HG02973 (cell line): ENCODE measurements around the gene TOR1B.
A peak's percentile ranks its signal among the peaks of the same experiment; 100 is the strongest.

Experiments
- ATAC-seq: cut with Tn5 transposase; IDR thresholded peaks from one replicate; pipeline ENCODE4 v1.9.1; 2021; ENCODE audit warnings: moderate library complexity; ENCODE audit not compliant: unreplicated experiment

Gene TOR1B

DNA sequence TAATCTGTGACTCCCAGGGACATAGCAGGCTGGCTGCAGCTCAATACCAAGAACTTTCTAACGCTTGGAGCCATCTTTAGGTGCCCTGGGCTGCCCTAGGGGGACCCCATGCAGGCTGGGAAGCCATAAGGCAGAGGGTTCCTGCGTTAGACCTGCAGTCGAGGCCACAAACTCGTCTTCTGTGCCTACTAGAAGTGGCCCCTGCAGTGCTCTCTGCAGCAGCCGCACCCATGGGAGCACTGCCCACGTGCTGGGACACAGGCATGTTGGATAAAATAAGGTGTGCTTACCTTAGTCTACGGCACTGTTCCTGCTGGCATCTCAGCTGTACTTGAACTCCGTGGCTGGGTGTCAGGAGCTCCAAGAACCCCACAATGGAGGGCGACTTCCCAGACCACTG is 9.4 kb downstream of the TOR1B start:
- ATAC-seq = no peak

DNA sequence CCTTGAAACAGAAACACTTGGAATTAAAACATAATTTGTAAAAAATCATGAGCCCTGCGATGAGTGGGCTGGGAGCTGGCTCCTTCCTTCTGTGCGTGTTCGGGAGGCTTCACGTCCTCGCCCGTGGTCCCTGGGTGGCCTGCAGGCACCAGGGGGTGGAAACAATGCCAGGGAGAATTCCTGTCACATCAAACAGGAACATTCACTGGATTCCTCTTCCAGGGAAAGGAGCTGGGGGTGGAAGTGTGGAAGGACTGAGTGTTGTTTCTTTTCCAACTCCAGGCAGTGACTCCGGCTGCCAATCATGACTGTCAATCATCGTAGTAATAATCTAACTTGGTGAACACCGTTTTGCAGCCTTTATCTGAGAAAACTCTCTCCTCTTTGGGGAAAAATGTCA is 10.7 kb downstream of the TOR1B start:
- ATAC-seq = no peak

DNA sequence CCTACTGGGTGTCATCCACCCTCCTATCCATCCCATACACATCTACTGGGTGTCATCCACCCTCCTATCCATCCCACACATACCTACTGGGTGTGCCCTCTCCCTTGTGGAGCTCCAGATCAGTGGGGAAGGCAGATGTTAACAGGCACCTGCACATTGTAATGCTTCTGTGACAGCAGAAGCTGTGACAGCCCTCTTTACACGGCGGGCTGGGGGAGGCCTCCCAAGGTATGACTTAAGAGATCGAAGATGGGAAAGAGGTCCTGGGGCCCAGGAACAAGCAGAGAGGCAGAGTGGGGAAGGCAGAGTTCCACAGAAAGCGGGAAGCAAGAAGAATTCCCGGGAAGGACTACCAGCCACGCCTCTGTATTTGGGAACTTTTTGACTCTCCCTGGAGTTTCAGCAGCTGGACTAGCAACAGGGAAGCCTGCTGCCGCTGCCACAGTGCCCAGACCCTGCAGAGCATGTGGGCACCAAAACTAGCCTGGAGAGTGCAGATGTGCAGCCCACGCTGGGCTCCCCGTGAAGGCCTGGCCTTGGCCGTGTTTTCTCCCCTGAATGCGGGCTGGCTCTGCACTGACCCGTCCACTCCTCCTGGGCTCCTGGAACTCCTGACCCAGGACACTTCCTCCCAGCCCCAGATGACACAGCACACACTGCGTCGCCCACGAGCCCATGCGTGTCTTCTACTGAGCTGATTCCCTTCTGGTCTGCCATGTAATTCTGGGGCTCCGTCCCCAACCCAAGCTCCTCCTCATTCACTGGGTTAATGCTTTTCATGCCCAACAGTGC is 11.6 kb downstream of the TOR1B start:
- ATAC-seq = no peak

DNA sequence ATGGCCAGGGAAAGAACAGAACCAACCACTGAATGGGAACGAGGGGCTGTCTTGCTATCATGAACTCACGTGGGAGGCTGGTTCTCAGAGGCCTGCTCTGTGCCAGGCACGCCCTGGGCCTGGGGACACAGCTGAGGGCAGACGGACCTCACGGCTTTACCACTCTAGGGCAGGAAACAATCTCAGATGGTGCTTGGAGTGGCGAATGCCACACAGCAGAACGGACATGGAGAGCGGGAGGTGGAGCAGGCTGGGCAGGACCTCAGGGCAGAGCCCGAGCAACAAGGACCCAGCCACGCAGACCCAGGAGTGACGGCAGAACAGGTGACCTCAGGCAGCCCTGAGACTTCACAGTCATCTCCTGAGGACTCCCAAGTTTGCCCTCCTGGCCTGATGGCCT is 12.3 kb downstream of the TOR1B start:
- no peak for ATAC-seq

DNA sequence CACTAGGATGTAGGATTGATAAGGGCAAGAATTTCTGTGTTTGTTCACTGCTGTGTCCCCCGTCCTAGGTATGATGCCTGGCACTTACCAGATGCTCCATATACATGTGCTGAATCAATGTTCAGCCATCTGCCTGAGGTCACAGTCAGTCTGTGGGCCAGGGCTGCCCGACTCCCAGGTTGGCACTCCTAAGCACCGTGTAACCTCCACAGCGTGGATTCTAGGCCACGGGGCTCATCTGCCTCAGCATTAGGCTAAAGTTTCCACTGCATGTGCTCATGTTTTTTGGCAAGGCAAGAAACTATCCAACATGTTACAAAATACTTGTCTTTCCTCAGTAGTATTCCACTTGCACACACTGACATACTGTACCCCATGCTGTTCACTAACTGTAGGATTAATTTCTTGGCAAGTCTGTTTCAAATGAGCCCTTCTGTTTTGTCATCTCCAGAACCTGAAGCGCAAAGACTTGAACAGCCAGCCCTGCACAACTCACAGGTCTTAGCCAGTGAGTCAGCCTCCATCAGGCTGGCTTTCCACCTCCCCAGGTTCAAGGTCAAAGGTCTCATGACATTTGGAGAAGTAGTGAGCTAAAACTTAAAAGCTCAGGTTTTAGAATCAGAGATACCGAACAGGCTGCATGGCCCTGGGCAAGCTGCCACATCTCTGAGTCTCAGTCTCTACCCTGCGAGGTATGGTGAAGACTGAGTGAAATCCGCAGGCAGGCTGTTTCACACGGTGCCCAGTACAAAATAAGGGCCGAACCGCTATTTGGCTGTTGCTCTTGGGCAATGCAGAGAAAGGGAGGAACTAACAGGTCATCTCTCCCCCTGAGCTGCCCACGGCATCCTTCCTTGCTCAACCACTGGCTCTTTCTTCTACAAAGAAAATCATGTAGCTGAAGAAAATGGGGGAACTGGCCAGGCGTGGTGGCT is 13.8 kb downstream of the TOR1B start:
- no peak for ATAC-seq

DNA sequence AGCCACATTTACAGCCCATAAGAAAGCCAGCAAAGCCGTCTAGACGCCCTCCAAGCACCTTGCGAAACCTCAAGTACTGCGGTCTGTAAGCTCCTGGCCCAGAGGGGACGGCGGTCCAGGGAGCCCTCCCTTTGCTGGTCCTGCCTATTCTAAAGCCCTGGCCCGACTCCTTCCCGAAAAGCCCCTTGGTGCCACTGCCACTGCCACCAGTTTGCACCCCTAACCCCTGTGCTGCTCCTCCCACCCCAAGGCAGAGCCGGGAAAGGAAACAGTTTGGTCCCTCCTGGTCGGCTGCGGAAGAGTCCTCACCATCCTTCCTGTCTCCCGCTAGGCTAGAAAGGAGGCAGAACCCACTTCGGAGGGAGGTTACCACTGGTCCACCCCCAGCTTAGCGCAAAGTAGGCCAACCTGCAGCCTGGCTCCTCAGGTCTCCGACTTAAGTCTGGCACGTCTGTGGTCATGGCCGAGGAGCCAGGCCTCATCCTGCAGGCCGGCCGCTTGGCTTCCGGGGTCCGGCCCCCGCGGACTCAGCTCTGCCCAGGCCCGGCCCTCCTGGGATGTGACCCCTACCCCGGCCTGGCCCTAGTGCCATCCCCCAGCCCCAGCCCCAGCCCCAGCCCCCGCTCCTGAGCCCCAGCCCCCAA is 20.0 kb downstream of the TOR1B start:
- no peak for ATAC-seq

DNA sequence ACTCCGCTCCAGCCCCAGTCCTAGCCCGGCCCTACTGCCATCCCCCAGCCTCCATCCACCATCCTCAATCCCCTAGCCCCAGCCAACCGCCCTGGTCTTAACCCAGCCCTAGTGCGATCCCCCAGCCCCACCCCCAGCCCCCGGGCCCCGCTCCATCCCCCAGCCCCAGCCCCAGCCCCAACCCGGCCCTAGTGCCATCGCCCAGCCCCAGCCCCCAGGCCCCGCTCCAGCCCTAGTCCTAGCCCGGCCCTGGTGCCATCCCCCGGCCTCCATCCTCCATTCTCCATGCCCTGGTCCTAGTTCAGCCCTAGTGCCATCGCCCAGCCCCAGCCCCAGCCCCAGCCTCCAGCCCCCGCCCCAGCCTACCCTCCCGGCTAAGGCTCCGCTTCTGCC is 20.6 kb downstream of the TOR1B start:
- ATAC-seq = peak; percentile 7

DNA sequence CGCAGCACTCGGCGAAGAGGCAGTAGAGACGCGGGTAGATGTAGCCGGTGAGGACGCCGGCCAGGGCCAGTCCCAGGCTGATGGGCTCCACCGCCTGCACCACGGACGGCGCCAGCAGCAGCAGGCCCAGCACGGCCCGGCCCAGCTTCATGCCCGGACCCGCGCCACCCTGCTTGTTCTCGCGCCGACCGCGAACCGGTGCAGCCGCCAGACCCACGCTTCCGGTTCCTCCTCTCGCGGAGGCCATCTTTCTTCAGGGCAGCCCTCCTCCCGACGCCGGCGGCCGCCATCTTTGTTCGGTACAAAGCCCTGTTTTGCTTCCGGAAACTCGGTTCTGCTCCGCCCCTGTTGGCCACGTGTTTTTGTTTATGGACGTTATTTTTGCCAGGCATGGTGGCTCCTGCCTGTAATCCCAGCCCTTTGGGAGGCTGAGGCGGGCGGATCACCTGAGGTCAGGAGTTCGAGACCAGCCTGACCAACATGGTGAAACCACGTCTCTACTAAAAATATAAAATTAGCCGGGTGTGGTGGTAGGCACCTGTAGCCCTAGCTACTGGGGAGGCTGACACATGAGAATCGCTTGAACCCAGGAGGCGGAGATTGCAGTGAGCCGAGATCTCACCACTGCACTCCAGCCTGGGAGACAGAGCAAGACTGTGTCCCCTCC is 21.1 kb downstream of the TOR1B start, which contains the start of gene TOR1A:
TOR1A (minus strand) TSS at position 202 of the 667 bp plus-strand sequence; CDS start at position 151, 51 bp downstream.
- peak; percentile 87 for ATAC-seq

DNA sequence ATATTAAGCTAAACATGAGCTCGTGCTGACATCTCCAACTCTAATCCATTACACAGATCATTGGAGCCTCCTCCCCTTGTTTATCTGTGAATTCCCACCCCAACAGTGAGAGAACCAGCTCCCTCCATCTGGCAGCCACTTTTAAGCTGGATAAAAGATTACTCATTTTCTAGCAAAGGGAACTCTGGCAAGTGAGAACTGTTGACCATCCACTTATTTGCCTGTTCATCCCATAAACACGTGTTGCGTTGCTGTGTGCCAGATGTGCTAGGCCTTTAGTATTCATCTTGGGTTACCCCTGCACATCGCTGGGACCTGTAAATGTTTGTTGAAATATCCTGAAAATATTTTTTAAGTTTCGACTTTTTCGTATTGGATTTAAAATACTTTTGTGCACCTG is 23.4 kb downstream of the TOR1B start:
- ATAC-seq = no peak

DNA sequence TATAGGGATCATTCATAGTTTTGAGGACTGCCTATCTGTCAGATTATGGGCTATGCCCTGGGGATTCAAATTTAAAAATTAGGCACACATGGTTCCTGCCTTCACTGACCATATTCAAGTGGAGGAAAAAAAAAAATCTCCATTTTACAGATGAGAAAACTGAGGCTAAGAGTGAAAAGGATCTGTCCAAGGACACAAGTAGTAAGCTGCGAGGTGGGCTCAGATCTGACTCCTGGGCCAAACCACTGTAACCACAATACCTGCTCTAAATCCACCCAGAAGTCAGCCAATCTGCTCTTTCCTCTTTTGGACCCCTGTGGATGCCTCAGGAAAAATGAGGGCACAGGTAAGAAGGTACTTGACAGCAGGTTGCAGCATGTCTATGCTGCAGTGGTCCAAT is 23.8 kb downstream of the TOR1B start:
- no peak for ATAC-seq

DNA sequence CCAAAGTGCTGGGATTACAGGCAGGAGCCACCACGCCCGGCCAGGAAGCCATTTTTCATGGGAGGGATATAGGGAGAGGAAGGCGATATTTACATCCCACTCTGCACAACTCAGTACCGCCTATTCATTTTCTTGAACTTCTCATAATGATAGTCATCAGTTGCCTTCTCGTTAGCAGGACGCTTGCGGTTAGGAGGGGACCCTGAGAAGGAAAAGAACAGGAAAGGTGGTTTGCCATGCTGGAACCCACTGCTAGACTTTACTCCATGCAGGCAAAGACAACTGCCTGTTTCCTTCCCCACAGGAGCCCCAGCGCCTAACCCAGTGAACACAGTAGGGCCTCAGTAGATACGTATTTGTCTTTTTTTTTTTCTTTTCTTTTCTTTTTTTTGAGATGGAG is 25.1 kb downstream of the TOR1B start:
- ATAC-seq = no peak

DNA sequence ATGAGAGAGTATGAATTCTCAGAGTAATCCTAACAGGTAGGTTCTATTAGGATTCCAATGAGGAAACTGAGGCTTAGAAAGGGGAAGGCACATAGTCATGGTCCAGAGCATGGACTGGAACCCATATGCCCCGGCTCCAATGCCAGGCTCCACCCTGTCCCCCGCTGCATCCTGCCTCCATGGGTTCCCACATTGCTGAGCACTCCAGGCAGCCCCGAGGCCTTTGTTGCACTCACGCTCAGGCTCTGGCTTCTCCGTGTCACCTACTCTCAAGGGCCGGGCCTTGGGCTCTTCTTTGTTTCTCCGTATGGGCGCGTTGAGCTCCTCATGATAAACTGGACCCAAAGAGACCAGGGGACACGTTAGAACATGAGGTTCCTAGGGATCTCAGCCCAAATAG is 26.0 kb downstream of the TOR1B start:
- ATAC-seq = no peak

DNA sequence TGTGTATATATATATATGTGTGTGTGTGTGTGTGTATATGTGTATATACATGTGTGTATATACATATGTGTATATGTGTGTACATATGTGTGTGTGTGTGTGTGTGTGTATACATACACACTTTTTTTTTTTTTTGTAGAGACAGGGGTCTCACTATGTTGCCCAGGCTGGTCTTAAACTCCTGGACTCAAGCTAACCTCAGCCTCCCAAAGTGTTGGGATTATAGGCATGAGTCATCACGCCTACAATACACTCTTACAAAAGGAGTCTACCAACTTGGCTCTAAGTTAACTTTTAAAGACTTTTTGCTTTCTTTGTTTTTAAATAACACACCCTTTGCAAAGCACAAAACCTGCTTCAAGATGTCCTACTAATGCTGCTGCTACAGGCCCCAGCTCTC is 30.0 kb downstream of the TOR1B start:
- no peak for ATAC-seq

DNA sequence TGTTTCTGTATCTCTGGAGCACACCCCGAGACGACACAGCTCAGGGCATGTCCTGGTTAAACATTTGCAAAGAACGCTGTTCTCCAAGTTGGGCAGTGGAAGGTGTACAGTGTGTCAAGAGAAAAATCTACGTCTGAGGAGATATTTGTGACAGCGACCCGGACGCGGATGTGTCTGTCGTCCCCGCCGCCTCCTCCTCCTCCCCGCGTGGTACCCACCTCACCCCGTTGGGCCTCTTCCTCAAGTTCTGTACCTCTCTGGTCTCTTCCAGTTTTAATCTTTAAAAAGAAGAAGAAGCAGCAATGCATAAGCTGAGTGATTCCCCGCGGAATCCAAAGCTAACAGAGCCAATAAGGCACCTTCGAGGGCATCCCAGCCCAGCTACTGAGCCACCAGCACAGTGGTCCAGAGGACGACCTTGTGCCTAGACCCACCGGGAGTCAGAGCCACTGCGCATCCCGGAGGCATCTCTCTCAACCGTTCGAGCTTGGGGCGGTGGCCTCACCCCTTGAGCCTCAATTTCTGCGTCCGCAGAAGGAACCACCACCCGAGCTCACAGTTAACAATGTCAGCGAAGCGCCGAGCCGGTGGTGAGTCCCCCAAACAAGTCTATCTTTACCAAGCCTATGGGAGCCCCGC is 31.6 kb downstream of the TOR1B start:
- no peak for ATAC-seq

DNA sequence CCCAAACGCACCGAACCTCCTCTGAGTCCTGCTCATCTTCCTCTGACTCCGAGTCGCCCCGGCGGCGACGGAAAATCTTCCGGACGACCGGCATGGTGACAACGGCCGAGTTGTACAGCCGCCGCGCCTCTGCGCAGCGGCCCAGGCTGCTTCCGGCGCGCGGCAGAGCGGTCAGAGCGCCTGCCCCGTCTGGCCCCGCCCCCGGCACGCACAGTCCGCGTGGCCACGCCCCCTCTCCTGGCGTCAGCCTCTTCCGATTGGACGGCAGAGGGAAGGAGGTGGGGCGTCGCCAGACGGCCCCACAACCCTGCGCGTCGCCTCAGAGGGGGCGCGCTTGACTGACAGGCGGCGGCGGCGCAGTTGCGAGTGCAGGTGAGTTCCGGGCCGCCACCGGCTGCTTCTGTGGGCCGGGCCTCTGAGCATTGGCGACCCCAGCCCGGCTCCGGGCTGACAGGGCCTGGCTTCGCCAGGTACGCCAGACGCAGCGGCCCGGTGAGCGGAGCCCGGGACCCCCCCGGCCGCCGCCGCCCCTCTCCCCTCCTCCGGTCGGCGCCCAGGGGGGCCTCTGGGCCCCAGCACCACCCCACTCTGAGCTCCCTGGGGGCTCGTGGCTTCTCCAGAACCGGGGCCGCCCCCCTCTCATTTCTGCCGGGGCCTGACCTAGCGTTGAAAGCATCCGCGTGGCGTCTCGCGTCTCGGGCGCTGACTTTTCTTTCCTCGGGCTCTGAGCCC is 32.3 kb downstream of the TOR1B start, which contains the start of the genes C9orf78 and USP20:
C9orf78 (minus strand) TSS at position 148 of the 732 bp plus-strand sequence; CDS start at position 94, 54 bp downstream.
USP20 (plus strand) TSS at position 331 of the 732 bp plus-strand sequence. CDS start 17,098 bp downstream, outside the sequence.
- peak; percentile 90 for ATAC-seq

DNA sequence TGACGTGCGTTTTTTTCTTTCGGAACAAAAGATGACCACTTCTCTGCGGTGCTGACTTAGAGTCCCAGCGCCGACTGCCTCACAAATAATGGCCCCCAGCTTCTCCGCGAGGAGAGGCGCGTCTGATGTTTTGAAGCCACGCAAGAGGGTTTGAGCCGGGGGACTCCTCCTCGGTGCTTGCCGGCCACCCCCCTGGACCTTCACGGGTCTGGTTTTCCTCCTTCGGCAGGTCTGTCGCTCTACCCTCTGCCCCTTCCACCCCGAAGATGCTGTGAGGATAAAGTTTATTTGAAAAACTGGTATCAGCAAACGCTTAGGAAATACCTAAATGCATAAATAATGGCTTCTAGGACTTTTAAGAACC is 32.9 kb downstream of the TOR1B start:
- ATAC-seq = peak; percentile 3

DNA sequence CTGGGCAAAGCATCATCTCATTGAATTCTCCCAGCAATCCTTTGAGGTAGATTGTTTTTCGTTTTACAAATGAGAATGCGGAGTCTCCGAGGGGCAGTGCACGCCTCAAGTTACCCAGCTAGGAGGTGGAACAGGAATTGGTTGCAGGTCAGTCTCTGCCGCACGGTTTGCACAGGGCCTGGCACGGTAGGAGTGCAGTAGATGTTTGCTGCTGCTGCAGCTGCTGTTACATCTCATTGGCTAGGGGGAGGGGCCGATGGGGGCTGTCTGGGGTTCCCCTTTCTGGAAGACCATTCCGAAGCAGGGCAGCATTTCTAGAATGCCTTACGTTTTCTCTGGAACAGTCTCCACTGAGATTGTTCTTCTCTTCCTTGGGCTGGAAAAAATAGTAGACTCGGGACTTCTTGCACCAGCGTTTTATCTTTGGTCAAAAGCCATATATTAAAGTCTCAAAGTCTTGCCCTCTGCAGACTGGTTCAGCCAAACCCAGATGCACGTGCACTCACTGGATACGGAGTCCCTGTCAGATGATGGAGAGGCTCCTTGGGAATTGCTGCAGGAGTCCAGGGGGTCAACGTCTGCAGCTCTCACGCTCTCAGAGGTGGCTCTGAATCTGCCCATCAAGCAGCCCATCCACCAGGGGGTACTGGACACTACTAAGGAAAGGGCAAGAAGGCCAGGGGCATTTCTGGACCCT is 33.5 kb downstream of the TOR1B start:
- no peak for ATAC-seq

DNA sequence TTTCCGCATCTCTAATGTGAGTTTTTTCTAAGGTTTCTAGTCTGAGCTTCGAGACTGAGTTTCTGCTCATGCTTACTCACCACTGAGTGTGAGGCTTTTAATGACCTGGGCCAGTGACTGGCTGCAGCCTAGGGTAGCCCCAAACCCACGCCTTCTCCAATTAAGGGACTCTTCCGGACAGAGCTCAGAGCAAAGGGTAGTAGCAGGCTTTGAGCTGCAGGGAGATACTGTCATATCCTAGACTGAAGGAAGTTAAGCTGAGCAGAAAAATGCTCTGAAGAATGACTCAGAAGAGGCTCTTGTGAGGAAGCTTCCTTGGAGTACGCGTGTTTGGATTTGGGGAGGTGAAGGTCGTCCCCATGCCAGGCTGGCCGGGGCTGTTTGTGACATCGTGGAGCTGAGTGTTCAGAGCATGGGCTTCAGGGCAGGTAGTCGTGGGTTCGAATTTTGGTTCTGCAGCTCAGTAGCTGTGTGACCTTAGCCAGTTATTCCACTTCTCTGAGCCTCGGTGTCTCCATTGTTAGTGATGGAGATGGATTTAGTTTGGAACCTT is 35.8 kb downstream of the TOR1B start:
- ATAC-seq = no peak
